GM21786 (cell line): ENCODE results near the gene TMEM135.
"Not testable (repeated sequence)": the region's sequence is repeated elsewhere in the genome, so short reads cannot be mapped to it uniquely, and the experiment has no call there.

Experiments used
- ATAC-seq: cut with Tn5 transposase; IDR thresholded peaks from one replicate; pipeline ENCODE4 v1.9.1; 2021; ENCODE audit not compliant: unreplicated experiment

TMEM135 gene

DNA sequence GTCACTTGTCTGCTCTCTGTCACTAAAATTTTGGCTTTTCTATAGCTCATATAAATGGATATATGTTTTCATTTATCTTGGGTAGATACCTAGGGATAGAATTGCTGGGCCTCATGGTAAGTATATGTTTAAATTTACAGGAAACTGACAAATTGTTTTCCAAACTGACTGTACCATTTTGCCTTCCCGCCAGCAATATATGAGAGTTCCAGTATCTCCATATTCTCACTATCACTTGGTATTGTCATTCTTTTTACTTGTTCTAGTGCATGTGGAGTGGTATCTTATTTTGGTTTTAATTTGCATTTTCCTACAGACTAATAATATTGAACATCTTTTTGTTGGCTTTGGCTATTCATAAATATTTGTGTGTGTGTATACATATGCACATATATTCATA, 101.7 kb downstream of the TMEM135 start:
- no peak for ATAC-seq

DNA sequence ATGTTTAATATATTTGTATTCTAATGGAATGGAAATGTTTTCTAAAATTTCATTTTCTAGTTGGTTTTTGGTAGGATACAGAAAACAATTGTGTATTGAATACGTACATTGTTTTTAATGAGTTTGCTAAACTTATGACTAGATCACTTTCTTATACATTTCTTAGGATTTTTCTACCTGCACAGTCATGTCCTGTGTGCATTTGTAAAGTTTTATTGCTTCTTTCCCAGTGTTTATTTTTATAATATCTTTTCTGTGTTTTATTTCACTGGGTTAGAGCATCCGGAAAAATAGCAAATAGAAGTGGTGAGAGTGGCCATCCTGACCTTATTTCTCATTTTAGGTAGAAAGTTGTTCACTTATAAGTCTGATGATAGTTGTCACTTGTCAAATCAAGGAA, 103.6 kb downstream of the TMEM135 start:
- ATAC-seq = no peak

- ATAC-seq = no peak
These were observed 104.3 kb downstream of the TMEM135 start for GRCh38 chr11:87141980-87142514.

- no peak for ATAC-seq
These were observed 104.9 kb downstream of the TMEM135 start for GRCh38 chr11:87142594-87142993.

DNA sequence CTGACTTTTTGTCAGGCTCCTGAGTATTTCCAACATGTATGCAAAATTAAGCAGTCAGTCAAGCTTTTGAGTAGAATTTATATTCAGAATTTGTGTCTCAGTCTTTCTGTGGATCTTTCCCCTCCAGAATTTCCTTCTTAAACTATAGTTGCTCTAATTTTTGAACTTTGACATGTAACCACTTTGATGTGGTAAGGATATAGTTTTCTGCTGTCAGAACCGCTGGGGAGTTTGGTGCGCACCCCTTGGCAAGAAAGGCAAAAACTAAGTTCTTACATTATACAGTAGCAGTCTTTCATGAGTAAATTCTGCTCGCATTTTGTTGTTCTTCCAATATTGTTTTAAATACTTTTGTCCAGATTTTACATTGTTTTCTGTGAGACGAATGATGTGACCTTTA, 105.9 kb downstream of the TMEM135 start:
- no peak for ATAC-seq

DNA sequence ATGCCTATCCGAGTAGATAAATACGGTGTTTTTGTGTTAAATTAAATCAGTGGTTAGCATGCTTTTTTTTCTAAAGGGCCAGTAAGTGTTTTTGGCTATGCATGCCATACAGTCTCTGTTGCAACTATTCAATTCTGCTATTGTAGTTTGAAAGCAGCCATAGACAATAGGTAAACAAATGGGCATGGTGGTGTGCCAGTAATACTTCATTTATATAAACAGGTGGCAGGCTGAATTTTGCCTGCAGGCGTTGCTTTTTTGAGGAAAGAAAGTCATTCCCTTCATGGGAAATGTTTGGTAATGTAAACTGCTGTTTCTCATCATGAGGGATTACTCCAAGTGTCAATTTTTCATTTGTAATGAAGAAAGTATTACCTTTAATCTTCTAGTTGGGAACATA, 106.5 kb downstream of the TMEM135 start:
- no peak for ATAC-seq

- no peak for ATAC-seq
These were observed 111.0 kb downstream of the TMEM135 start for GRCh38 chr11:87148749-87149148.

- ATAC-seq = not testable (repeated sequence)
These were observed 112.0 kb downstream of the TMEM135 start for GRCh38 chr11:87149782-87150181.

GRCh38 chr11:87150936-87151335, 113.2 kb downstream of the TMEM135 start:
- no peak for ATAC-seq

- no peak for ATAC-seq
These were observed 116.5 kb downstream of the TMEM135 start for GRCh38 chr11:87154246-87154645.

DNA sequence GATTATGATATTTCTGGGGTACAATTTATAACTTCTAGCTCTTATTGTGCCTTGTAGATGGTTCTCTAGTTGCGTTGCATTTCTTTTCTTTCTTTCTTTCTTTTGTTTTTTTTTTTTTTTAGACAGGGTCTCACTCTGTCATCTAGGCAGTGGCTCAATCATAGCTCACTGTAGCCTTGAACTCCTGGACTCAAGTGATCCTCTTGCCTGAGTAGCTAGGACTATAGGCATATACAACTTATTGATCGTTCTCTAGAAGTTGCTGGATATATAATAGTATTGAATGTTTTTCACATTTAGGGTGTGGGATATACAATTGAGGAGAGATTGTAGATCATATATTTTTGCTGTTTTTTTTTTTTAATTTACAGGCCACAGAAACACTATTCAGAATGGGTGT, 119.2 kb downstream of the TMEM135 start:
- ATAC-seq = no peak

DNA sequence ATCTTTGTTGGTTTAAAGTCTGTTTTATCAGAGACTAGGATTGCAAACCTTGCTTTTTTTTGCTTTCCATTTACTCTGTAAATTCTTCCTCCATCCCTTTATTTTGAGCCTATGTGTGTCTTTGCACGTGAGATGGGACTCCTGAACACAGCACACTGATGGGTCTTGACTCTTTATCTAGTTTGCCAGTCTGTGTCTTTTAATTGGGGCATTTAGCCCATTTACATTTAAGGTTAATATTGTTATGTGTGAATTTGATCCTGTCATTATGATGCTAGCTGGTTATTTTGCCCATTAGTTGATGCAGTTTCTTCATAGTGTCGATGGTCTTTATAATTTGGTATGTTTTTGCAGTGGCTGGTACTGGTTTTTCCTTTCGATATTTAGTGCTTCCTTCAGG, 131.3 kb downstream of the TMEM135 start:
- not testable (repeated sequence) for ATAC-seq

DNA sequence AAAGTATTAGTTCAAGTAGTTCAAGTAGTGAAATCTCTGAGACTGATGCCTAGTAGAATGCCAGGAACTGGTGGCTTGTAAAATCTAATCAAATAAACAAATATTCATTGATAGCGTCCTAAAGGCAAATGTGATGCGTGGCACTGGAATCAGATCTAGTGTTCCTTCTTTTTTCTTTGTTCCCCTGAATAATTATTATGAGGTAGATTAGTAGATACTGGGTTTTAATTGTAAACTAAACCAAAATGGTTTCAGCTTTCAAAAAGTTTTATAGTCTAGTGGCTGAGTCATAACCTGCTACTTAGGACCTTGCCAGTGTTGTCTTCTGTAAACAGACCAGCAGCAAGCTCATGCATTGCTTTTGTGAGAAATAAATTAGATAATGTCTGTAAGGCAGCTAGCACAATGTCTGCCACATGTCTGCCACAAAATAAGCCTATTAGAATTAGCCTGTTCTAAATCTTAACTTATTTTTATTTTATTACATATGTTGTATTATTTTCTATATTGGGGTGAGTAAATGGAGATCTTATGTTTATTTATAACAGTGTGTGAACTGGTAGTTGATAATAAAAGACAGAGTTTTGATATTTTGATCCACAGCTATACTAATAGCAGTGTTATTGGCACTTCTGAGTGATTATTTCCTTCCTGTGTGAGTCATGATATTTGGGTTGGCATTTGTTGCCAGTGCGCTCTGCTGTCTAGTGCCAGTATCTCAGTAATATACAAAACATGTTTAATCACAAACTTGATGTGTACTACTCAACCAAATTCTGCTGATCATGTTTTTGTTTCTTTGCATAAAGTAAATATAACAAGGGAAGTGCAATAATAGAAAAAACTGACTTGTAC, 135.7 kb downstream of the TMEM135 start:
- ATAC-seq = no peak

DNA sequence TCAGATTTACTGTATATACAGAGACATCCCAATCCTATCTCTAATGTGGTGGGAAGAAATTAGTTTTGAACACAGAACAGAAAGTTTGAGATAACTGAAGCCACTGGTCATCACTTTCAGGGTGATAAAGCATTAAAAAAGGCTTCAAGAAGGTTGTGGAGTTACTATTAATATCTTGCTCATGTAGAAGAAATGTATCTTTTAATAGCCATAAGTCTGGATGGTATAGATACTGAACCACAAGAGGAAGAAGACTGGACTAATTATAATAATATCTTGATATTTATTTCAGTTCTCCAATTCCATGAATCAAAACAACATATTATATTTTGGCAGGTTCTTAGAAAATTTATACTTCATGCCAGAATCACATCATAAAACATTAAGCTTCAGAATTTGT, 137.1 kb downstream of the TMEM135 start:
- ATAC-seq = no peak

DNA sequence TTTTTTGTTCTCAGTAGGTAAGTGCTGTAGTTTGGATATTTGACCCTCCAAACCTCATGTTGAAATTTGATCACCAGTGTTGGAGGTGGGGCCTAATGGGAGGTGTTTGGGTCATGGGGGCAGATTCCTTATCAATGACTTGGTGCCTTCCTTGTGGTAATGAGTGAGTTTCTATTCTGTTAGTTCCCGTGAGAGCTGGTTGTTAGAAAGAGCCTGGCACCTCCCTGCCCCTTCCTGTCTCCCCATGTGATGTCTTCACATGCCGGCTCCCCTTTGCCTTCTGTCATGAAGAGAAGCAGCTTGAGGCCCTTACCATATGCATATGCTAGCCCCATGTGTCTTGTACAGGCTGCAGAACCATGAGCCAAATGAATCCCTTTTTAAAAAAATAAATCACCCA, 138.3 kb downstream of the TMEM135 start:
- no peak for ATAC-seq

DNA sequence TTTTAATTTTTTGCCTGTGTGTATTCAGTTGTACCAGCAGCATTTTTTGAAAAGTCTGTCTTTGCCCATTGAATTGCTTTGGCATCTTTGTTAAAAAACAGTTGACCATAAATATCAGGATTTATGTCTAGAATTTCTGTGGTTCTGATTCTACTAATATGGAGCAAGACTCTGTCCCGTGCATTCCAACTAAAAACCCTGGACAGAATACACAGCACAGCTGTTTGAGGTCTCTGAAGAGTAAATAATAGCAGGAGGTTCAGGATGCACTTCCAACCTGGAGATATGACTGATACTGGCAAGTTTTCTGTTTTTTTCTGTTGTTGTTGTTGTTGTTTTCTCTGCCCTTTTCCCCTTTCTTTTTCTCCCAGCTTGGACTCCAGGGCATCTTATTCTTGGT, 141.9 kb downstream of the TMEM135 start:
- ATAC-seq = no peak

- no peak for ATAC-seq
These were observed 143.0 kb downstream of the TMEM135 start for GRCh38 chr11:87180742-87181141.

DNA sequence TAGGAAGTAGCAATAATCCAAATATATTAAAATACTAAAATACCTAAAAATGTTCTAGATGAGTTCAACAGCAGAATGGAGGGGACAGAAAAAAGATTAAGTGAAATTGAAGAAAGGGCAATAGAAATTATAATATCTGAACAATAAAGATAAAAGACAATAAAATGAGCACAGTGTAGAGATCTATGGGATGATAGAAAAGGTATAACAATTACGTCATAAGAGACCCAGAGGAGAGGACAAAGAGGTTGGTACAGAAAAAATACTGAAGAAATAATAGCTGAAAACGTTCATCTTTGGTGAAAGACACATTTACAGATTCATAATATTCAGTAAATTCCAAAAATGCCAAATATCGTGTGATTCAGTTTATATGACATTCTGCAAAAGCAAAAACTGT, 143.4 kb downstream of the TMEM135 start:
- ATAC-seq = no peak

DNA sequence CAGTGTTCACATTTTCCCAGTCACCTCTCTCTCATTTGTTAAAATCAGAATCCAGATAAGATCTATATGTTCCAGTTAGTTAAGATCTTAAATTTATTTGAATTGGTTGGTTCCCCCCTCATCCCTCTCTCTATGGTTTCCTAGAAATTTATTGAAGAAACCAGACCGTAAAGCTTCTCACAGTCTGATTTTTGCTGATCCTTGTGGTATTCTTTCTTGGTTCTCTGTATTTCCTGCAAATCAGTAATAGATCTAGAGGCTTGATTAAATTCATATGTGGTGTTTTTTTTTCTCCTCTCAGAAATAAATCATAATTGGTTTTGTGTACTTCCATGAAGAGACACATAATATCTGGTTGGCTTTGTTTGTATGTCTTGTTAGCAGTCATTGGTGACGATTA, 147.5 kb downstream of the TMEM135 start:
- no peak for ATAC-seq

DNA sequence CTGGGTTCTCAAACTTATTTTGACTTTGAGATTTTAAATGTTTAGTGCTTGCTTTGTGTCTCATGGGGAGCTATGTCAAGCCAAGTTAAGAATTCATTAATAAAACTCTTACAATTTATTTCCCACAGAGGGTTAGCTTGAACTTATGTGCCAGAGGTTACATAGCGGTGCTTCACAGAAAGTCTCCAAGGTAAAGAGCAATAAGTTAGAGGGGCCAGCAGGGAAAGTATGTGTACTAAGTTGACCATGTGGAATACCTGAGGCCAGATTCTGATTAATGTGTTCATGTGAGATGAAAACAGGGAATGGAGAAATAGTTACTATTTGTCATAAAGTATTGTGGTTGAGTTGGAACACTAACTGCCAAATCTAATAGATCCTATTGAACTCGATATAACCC, 149.3 kb downstream of the TMEM135 start:
- no peak for ATAC-seq

GRCh38 chr11:87187930-87188329, 150.2 kb downstream of the TMEM135 start:
- no peak for ATAC-seq

DNA sequence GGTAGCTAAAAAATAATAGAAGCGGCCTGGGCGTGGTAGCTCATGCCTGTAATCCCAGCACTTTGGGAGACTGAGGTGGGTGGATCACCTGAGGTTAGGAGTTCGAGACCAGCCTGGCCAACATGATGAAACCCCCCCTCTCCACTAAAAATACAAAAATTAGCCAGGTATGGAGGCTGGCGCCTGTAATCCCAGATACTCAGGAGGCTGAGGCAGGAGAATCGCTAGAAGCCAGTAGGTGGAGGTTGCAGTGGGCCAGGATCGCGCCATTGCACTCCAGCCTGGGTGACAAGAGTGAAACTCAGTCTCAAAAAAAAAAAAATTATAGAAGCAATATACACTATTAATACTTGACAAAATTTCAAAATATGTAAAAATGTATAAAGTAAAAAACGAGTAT, 150.7 kb downstream of the TMEM135 start:
- not testable (repeated sequence) for ATAC-seq

DNA sequence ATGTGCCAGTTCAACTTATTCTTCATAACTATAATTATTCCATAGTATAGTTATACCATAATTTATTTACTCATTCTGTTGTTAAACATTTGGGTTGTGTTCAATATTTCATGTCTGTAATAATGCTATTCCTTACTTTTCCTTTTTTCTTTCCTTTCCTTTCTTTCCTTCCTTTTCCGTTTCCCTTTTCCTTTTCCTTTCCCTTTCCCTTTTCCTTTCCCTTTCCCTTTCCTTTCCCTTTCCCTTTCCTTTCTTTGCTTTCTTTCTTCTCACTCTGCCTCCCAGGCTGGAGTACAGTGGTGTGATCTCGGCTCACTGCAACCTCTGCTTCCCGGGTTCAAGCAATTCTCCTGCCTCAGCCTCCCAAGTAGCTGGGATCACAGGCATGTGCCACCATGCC, 151.2 kb downstream of the TMEM135 start:
- not testable (repeated sequence) for ATAC-seq
